CD4-positive, alpha-beta T cell treated with Interleukin-2 at 100 ng/mL for 4 hours (primary cell): ENCODE results near the gene CEP85.

Experiments used
- DNase-seq: peaks from one replicate; pipeline ENCODE4 v3.0.0-alpha.2; 2020; ENCODE audit warnings: low spot score

The CEP85 gene

GRCh38 chr1:26315874-26316850 lies 82.2 kb downstream of the CEP85 start:
- DNase-seq = no peak

- DNase-seq = no peak
Measured at GRCh38 chr1:26317146-26317545, 83.1 kb downstream of the CEP85 start.

- DNase-seq = peak; percentile 85
Measured at GRCh38 chr1:26317612-26318337, 83.8 kb downstream of the CEP85 start, which contains the start of gene CD52. Gene CD52, plus strand, starts transcription at chr1:26317958. Its CDS starts 60 bp downstream, at chr1:26318018.

GRCh38 chr1:26318338-26319064 lies 84.5 kb downstream of the CEP85 start:
- no peak for DNase-seq

- DNase-seq = no peak
Measured at GRCh38 chr1:26320896-26321295, 86.9 kb downstream of the CEP85 start.

GRCh38 chr1:26321315-26322041 lies 87.5 kb downstream of the CEP85 start:
- DNase-seq = peak; percentile 96

- no peak for DNase-seq
Measured at GRCh38 chr1:26322042-26322331, 88.0 kb downstream of the CEP85 start.

GRCh38 chr1:26323382-26323781 lies 89.4 kb downstream of the CEP85 start:
- no peak for DNase-seq

GRCh38 chr1:26324550-26324949 lies 90.5 kb downstream of the CEP85 start:
- no peak for DNase-seq

GRCh38 chr1:26327956-26328362 lies 94.0 kb downstream of the CEP85 start:
- DNase-seq = no peak
